Transverse colon (tissue), 4 donors: ENCODE measurements around the gene SLC38A10. TPM values are rescaled to one million over a fixed set of nuclear protein-coding genes. Genes with fewer than 3 reads are reported as not detected.

Experiments used
- DNase-seq: peaks from one replicate; pipeline ENCODE4 v3.0.0-alpha.2; 2019
- H3K27ac ChIP-seq, 4 donors: fragments of 200-600 bp; sonication (generic); 2 replicates each; pipeline ENCODE4 v1.5.1; 2016 to 2018; ENCODE audit warnings: inconsistent platforms in 4 of 4
- H3K27me3 ChIP-seq: fragments of 200-600 bp; sonication (generic); 2 replicates; pipeline ENCODE4 v1.5.1; 2017; ENCODE audit warnings: inconsistent platforms
- H3K36me3 ChIP-seq, 4 donors: fragments of 200-600 bp; sonication (generic); 2 replicates each; pipeline ENCODE4 v1.5.1; 2017 to 2019; ENCODE audit warnings: inconsistent platforms in 4 of 4
- H3K4me1 ChIP-seq, 4 donors: fragments of 200-600 bp; sonication (generic); 2 replicates each; pipeline ENCODE4 v1.5.1; 2017 to 2020; ENCODE audit warnings: inconsistent platforms in 4 of 4
- H3K4me3 ChIP-seq, 4 donors: fragments of 200-600 bp; sonication (generic); 1 replicate in 1 of 4; 2 replicates in 3 of 4; pipeline versions ENCODE4 v1.5.1 to v1.6.1; 2017 to 2019; ENCODE audit warnings: inconsistent platforms in 4 of 4
- H3K9me3 ChIP-seq, 2 donors: fragments of 200-600 bp; sonication (generic); 2 replicates each; pipeline ENCODE4 v1.5.1; 2017 to 2019; ENCODE audit warnings: inconsistent platforms in 2 of 2
- EP300 ChIP-seq: sonication (generic); formaldehyde crosslinking; IDR thresholded peaks from one replicate; pipeline ENCODE4 v1.6.1; 2017; ENCODE audit warnings: antibody characterized with exemption, low read depth
- POLR2A ChIP-seq: fragments of 450-650 bp; IDR thresholded peaks from one replicate; pipeline ENCODE4 v1.6.1; 2016; ENCODE audit warnings: antibody characterized with exemption, mild to moderate bottlenecking, moderate library complexity
- POLR2AphosphoS5 ChIP-seq, 3 donors: sonication (generic); formaldehyde crosslinking; IDR thresholded peaks; one replicate each; pipeline ENCODE4 v1.6.1; 2016; ENCODE audit warnings: antibody characterized with exemption in 3 of 3
- WGBS, 2 donors: methylation state at CpG; one replicate each; pipeline ENCODE4 v1.1.5; 2018; ENCODE audit warnings: low coverage in 1 of 2; 5-methylcytosine and 5-hydroxymethylcytosine counted together
- in situ Hi-C, 4 donors: fragments of 200-750 bp; cut with MboI; loops; one replicate each; pipeline versions ENCODE4 v1.15.0 to v1.15.1; 2017; ENCODE audit warnings: low sequenced_read_pairs in 3 of 4, low pct_ligation_motif_present in 1 of 4, low pct_unique_long_range_greater_than_20kb in 1 of 4
- intact Hi-C: fragments of 100-400 bp; cut with DNase I; formaldehyde crosslinking; loops from one replicate; pipeline ENCODE4 v1.15.1; 2023; ENCODE audit warnings: low total_unique reads
- total RNA-seq, 4 donors: library from RNA; depleted of rRNA; stranded (reverse); fragments of >200 nt; gene quantifications; one replicate each; pipeline ENCODE4 v1.1.0, GENCODE V29; 2016
- TF ChIP-seq, protein P1 (sequence below), 5 experiments: fragments of 200-600 bp in 3 of 5; fragments of 450-650 bp in 2 of 5; sonication (generic) in 3 of 5; IDR thresholded peaks; 1 replicate in 2 of 5; 2 replicates in 3 of 5; pipeline ENCODE4 v1.5.1; 2016 to 2017; ENCODE audit warnings: antibody characterized with exemption in 5 of 5, inconsistent platforms in 3 of 5, mild to moderate bottlenecking in 2 of 5, moderate library complexity in 1 of 5

SLC38A10 gene
- total RNA-seq, 4 donors from 2014 or later, result 94.9 to 113 (median 98.9) TPM

DNA sequence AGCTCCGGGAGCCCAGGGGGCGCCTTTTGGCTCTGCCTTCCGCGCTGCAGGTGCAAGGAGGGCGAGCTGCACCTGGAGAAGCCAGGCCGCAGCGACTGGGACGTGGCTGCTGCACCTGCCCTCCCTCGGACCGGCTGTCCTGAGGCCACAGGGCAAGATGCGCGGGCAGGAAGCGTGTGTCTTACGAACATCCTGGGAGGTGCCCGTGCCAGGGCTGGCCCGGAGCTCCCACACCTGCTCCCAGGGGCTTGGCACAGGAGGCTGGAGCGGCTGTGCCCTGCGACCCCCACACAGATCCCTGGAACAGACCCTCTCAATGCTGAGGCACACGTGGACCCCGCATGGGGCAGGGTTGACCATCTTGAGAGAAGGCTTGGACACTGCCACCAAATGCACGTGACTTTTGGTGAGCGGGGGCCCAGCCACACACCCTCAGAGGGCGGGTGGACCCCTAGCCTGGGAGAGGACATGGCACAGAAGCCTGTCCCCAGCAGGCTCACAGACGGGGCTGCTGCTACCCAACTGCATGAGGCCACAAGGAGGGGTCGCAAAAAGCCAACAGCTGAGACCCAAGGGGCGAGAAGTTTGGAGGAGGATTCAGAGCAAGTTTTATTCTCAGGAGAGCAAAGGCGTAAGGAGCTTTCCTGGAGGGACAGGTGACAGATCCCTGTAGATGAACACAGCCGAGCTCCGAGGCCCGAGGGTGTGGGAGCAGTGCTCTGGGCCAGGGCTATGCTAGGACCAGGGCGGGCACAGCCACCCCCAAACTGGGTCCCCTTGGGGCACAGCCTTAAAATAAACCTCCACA, 44.6 kb downstream of the SLC38A10 start:
- H3K27ac ChIP-seq, result peak overlapping the region in 3 of 4 donors; percentile 33 to 81 (median 48)

DNA sequence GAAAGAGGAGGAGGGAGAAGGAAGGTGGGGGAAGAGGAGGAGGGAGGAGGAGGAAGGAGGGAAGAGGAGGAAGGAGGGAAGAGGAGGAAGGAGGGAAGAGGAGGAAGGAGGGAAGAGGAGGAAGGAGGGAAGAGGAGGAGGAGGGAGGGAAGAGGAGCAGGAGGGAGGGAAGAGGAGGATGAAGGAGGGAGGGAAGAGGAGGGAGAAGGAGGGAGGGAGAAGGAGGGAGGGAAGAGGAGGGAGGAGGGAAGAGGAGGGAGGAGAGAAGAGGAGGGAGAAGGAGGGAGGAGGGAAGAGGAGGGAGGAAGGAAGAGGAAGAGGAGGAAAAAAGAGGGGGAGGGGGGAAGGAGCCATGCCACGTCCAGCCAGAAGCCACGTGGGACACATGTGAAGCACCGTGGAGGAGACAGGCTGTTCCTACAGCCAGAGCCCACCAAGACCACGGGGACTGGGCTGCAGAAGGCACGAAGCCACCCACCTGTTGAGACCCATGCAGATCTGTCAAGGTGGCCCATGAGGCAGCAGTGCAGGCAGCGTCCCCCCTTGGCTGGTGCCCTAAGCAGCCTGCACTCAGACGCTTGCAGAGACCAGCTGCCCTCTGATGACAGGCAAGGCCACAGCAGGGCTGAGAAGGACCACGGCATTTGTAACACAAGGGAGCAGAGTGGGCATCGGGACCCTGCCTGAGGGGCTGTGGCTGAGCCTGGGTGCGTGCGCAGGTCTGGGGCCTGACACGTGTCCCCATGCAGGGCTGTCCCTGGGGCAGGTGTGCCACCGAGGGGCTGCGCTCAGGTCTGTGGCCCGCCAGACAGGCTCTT, 45.7 kb downstream of the SLC38A10 start:
- Histone ChIP-seq H3K27me3 (no peaks in the 10 kb centered on the region), H3K36me3 (no peaks in the 10 kb centered on the region), H3K27ac (no peak overlapping the region), H3K4me1 (peaks cover 0 to 35% (median 29%) of the 10 kb centered on the region in 4 donors), H3K9me3 (no peaks in the 10 kb centered on the region), H3K4me3 (no peak overlapping the region)
- in situ Hi-C loops, result loop anchor here (10.0 to 25.0 kb wide), 3 partner anchors 225 to 363 kb away; no protein-coding TSS in a partner anchor
- no peak for DNase-seq
- 91 to 97% methylated on average over 6 to 15 of the region's 15 CpGs for WGBS, 2 donors
- intact Hi-C loops, result loop anchor here (5.0 to 10.0 kb wide), 3 partner anchors 233 to 353 kb away; no protein-coding TSS in a partner anchor
- TF ChIP-seq POLR2A (no peak), EP300 (no peak), POLR2AphosphoS5 (IDR thresholded peaks at IDR 0.05) (no peak)
- TF ChIP-seq, protein P1, sequence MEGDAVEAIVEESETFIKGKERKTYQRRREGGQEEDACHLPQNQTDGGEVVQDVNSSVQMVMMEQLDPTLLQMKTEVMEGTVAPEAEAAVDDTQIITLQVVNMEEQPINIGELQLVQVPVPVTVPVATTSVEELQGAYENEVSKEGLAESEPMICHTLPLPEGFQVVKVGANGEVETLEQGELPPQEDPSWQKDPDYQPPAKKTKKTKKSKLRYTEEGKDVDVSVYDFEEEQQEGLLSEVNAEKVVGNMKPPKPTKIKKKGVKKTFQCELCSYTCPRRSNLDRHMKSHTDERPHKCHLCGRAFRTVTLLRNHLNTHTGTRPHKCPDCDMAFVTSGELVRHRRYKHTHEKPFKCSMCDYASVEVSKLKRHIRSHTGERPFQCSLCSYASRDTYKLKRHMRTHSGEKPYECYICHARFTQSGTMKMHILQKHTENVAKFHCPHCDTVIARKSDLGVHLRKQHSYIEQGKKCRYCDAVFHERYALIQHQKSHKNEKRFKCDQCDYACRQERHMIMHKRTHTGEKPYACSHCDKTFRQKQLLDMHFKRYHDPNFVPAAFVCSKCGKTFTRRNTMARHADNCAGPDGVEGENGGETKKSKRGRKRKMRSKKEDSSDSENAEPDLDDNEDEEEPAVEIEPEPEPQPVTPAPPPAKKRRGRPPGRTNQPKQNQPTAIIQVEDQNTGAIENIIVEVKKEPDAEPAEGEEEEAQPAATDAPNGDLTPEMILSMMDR (IDR thresholded peaks at IDR 0.05), result no peak

More for the DNA sequence above, 44.6 kb downstream of the SLC38A10 start:
- 61 to 74% methylated on average over 6 to 30 of the region's 31 CpGs for WGBS, 2 donors
- TF ChIP-seq, protein P1 (IDR thresholded peaks at IDR 0.05), result no peak
- TF ChIP-seq POLR2AphosphoS5 (IDR thresholded peaks at IDR 0.05), result peak in 1 of 3 donors; percentile 12
- no peak overlapping the region for H3K4me3 ChIP-seq
- no peaks in the 10 kb centered on the region for H3K27me3 ChIP-seq
- H3K36me3 ChIP-seq, result no peaks in the 10 kb centered on the region
- H3K9me3 ChIP-seq, result no peaks in the 10 kb centered on the region
- in situ Hi-C loops (loop anchor here (10.0 to 25.0 kb wide), 3 partner anchors 224 to 362 kb away; no protein-coding TSS in a partner anchor), intact Hi-C loops (loop anchor here (5.0 to 10.0 kb wide), 3 partner anchors 232 to 352 kb away; no protein-coding TSS in a partner anchor)
- DNase-seq, result no peak
- H3K4me1 ChIP-seq, result peaks cover 11 to 46% (median 39%) of the 10 kb centered on the region in 4 donors

DNA sequence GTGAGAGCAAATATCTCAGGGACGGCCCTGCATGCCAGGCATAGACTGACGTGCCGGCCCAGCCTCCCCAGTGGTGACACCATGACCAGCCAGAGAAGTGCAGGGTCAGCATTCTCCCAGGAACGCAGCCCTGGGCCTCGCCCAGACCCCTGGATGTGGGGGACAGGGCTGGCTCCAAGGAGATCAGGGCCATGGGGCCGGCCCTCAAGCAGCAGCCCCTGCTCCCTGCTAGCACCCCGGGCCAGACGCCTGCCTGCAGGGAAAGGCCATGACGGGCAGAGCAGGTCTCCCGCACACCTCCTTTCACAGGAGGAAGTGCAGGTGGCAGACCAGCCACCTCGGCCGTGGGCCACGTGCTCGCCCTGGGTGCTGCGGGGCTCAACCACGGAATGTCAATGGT, 46.5 kb downstream of the SLC38A10 start:
- Histone ChIP-seq H3K4me3 (no peak overlapping the region), H3K36me3 (no peaks in the 10 kb centered on the region), H3K27me3 (no peaks in the 10 kb centered on the region), H3K27ac (no peak overlapping the region), H3K4me1 (peaks cover 0 to 33% (median 29%) of the 10 kb centered on the region in 4 donors), H3K9me3 (no peaks in the 10 kb centered on the region)
- DNase-seq, result no peak
- WGBS, 2 donors, result 83% methylated on average over 9 of the region's 16 CpGs; no CpG with 5 or more reads in 1 of the 2 donors
- in situ Hi-C loops, result no loop called here
- no peak for TF ChIP-seq POLR2A
- TF ChIP-seq, protein P1 (IDR thresholded peaks at IDR 0.05), result no peak
- TF ChIP-seq EP300, result no peak
- TF ChIP-seq POLR2AphosphoS5 (IDR thresholded peaks at IDR 0.05), result no peak
- intact Hi-C loops, result no loop called here

DNA sequence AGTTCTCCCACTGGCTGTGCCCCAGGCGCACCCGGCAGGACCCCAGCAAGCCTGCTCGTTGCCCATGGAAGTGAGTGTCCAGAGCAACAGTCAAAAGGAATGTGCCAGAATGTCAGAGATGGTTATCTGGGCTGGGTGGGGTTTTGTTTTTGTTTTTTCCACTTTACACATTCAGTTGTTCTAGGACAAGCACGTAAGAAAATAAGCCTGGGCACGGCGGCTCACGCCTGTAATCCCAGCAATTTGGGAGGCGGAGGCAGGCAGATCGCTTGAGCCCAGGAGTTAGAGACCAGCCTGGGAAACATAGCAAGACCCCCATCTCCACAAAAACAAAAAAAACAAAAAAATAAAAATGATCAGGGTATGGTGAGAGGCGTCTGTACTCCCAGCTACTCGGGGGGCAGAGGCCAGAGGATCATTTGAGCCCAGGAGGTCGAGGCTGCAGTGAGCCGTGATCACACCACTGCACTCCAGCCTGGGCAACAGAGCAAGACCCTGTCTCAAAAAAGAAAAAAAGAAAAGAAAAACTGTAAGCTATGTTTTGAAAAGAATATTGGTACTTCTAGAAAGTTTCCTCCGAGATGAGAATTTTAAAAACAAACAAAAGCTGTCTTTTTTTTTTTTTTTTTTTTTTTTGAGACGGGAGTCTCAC, 47.6 kb downstream of the SLC38A10 start:
- Histone ChIP-seq H3K27me3 (no peaks in the 10 kb centered on the region), H3K9me3 (no peaks in the 10 kb centered on the region), H3K36me3 (no peaks in the 10 kb centered on the region), H3K4me1 (peaks cover 0 to 25% (median 21%) of the 10 kb centered on the region in 4 donors), H3K27ac (no peak overlapping the region), H3K4me3 (no peak overlapping the region)
- WGBS, 2 donors, result 89 to 92% methylated on average over 2 to 12 of the region's 15 CpGs
- TF ChIP-seq, protein P1 (IDR thresholded peaks at IDR 0.05), result no peak
- TF ChIP-seq POLR2AphosphoS5 (IDR thresholded peaks at IDR 0.05) (no peak), POLR2A (no peak), EP300 (no peak)
- in situ Hi-C loops (no loop called here), intact Hi-C loops (no loop called here)
- no peak for DNase-seq
